Kidney glomerular epithelial cell (primary cell): ENCODE measurements around the gene HABP2.

Experiments
- DNase-seq: peaks from one replicate; lab custom pipeline; 2025; lab: John Stamatoyannopoulos, UW

Gene HABP2

GRCh38 chr10:113552701-113553100 is at the start of gene HABP2:
HABP2 (plus strand) TSS chr10:113553053; CDS start chr10:113553122, 69 bp downstream.
- DNase-seq: peak; percentile 49

GRCh38 chr10:113503930-113504329 is 48.9 kb upstream of the HABP2 start:
- no peak for DNase-seq

GRCh38 chr10:113504423-113504822 is 48.4 kb upstream of the HABP2 start:
- no peak for DNase-seq

- DNase-seq: no peak
Measured at GRCh38 chr10:113506476-113506875, 46.4 kb upstream of the HABP2 start.

- DNase-seq: no peak
Measured at GRCh38 chr10:113511419-113511818, 41.4 kb upstream of the HABP2 start.

- DNase-seq: no peak
Measured at GRCh38 chr10:113515161-113515560, 37.7 kb upstream of the HABP2 start.

GRCh38 chr10:113515601-113516000 is 37.3 kb upstream of the HABP2 start:
- DNase-seq: no peak

- DNase-seq: no peak
Measured at GRCh38 chr10:113516061-113516460, 36.8 kb upstream of the HABP2 start.

- DNase-seq: no peak
Measured at GRCh38 chr10:113517165-113517900, 35.5 kb upstream of the HABP2 start.

- no peak for DNase-seq
Measured at GRCh38 chr10:113517901-113518260, 35.0 kb upstream of the HABP2 start.

GRCh38 chr10:113518415-113518814 is 34.4 kb upstream of the HABP2 start:
- no peak for DNase-seq

GRCh38 chr10:113518816-113519591 is 33.8 kb upstream of the HABP2 start:
- no peak for DNase-seq

- no peak for DNase-seq
Measured at GRCh38 chr10:113519681-113520115, 33.2 kb upstream of the HABP2 start.

- no peak for DNase-seq
Measured at GRCh38 chr10:113520261-113520660, 32.6 kb upstream of the HABP2 start.

GRCh38 chr10:113520690-113521474 is 32.0 kb upstream of the HABP2 start:
- peak; percentile 44 for DNase-seq

GRCh38 chr10:113521475-113521795 is 31.4 kb upstream of the HABP2 start:
- no peak for DNase-seq

- no peak for DNase-seq
Measured at GRCh38 chr10:113522460-113522859, 30.4 kb upstream of the HABP2 start.

GRCh38 chr10:113523071-113523470 is 29.8 kb upstream of the HABP2 start:
- DNase-seq: no peak

GRCh38 chr10:113523628-113524027 is 29.2 kb upstream of the HABP2 start:
- DNase-seq: no peak

GRCh38 chr10:113524120-113524519 is 28.7 kb upstream of the HABP2 start:
- DNase-seq: no peak

- no peak for DNase-seq
Measured at GRCh38 chr10:113524539-113525490, 28.0 kb upstream of the HABP2 start.

GRCh38 chr10:113525713-113526112 is 27.1 kb upstream of the HABP2 start:
- DNase-seq: no peak
